Activated T-cell treated with anti-CD3 and anti-CD28 coated beads, Interleukin-2, amount 50 U/mL, for 4 hours (primary cell): ENCODE results near the gene GIT2. TPM values are rescaled to one million over a fixed set of nuclear protein-coding genes. Genes with fewer than 3 reads are reported as not detected.
A peak's percentile ranks its signal among the peaks of the same experiment; 100 is the strongest.
"Not testable (repeated sequence)": the region's sequence is repeated elsewhere in the genome, so short reads cannot be mapped to it uniquely, and the experiment has no call there.

Experiments
- ATAC-seq, 2 donors: fragments of 200-7000 bp; cut with Tn5 transposase; one replicate each; pipeline ENCODE4 v1.10.0; 2021
- DNase-seq: peaks from one replicate; pipeline ENCODE4 v3.0.0-alpha.2; 2020
- H3K27me3 Mint-ChIP-seq: one replicate; pipeline ENCODE4 v1.8.0; 2021; ENCODE audit warnings: low read depth, mixed read lengths
- H3K36me3 Mint-ChIP-seq: one replicate; pipeline ENCODE4 v1.8.0; 2022; ENCODE audit warnings: mixed read lengths; ENCODE audit not compliant: insufficient read depth
- H3K4me1 Mint-ChIP-seq: one replicate; pipeline ENCODE4 v1.8.0; 2021; ENCODE audit warnings: low read depth, mixed read lengths
- H3K4me3 Mint-ChIP-seq: one replicate; pipeline ENCODE4 v1.8.0; 2021; ENCODE audit warnings: mild to moderate bottlenecking, moderate library complexity, mixed read lengths
- H3K9me3 Mint-ChIP-seq: one replicate; pipeline ENCODE4 v1.8.0; 2021; ENCODE audit warnings: mixed read lengths
- total RNA-seq, 3 donors: library from RNA; stranded (reverse); gene quantifications; one replicate each; pipeline ENCODE4 v1.2.1, GENCODE V29; 2021

Gene GIT2
- total RNA-seq, 3 donors from 2014 or later = 43.0 to 51.8 (median 49.0) TPM

GRCh38 chr12:109897029-109897428 is 99.1 kb downstream of the GIT2 start:
- Mint-ChIP-seq H3K9me3 (no peaks in the 10 kb centered on the region), H3K36me3 (no peaks in the 10 kb centered on the region), H3K4me1 (peaks cover 30% of the 10 kb centered on the region), H3K27me3 (no peaks in the 10 kb centered on the region), H3K4me3 (no peak overlapping the region)
- DNase-seq (no peak), ATAC-seq (no peak)

GRCh38 chr12:109896188-109896587 is 100.0 kb downstream of the GIT2 start:
- no peak for DNase-seq
- Mint-ChIP-seq H3K27me3 (no peaks in the 10 kb centered on the region), H3K4me3 (no peak overlapping the region), H3K9me3 (no peaks in the 10 kb centered on the region), H3K4me1 (peaks cover 24% of the 10 kb centered on the region), H3K36me3 (no peaks in the 10 kb centered on the region)
- no peak for ATAC-seq

GRCh38 chr12:109894939-109895338 is 101.2 kb downstream of the GIT2 start:
- no peaks in the 10 kb centered on the region for H3K36me3 Mint-ChIP-seq
- no peak for DNase-seq
- H3K9me3 Mint-ChIP-seq = no peaks in the 10 kb centered on the region
- H3K27me3 Mint-ChIP-seq = no peaks in the 10 kb centered on the region
- no peak overlapping the region for H3K4me3 Mint-ChIP-seq
- H3K4me1 Mint-ChIP-seq = peaks cover 17% of the 10 kb centered on the region
- ATAC-seq = no peak

GRCh38 chr12:109893261-109893995 is 102.7 kb downstream of the GIT2 start:
- Mint-ChIP-seq H3K4me3 (no peak overlapping the region), H3K9me3 (no peaks in the 10 kb centered on the region), H3K36me3 (no peaks in the 10 kb centered on the region), H3K27me3 (no peaks in the 10 kb centered on the region), H3K4me1 (peaks cover 31% of the 10 kb centered on the region)
- ATAC-seq (no peak), DNase-seq (no peak)

- H3K36me3 Mint-ChIP-seq = no peaks in the 10 kb centered on the region
- H3K4me3 Mint-ChIP-seq = no peak overlapping the region
- no peaks in the 10 kb centered on the region for H3K27me3 Mint-ChIP-seq
- H3K4me1 Mint-ChIP-seq = peaks cover 38% of the 10 kb centered on the region
- ATAC-seq (no peak), DNase-seq (no peak)
- H3K9me3 Mint-ChIP-seq = no peaks in the 10 kb centered on the region
These were observed 103.4 kb downstream of the GIT2 start for GRCh38 chr12:109892748-109893147.

GRCh38 chr12:109892165-109892715 is 103.9 kb downstream of the GIT2 start:
- Mint-ChIP-seq H3K36me3 (no peaks in the 10 kb centered on the region), H3K27me3 (no peaks in the 10 kb centered on the region), H3K4me1 (peaks cover 43% of the 10 kb centered on the region), H3K4me3 (no peak overlapping the region), H3K9me3 (no peaks in the 10 kb centered on the region)
- DNase-seq (no peak), ATAC-seq (no peak)

- not testable (repeated sequence) for DNase-seq, H3K27me3 Mint-ChIP-seq
- peaks cover 43% of the 10 kb centered on the region for H3K4me1 Mint-ChIP-seq
These were observed 104.4 kb downstream of the GIT2 start for GRCh38 chr12:109891731-109892130.

GRCh38 chr12:109890620-109891170 is 105.5 kb downstream of the GIT2 start:
- H3K9me3 Mint-ChIP-seq = no peaks in the 10 kb centered on the region
- ATAC-seq = no peak
- H3K4me3 Mint-ChIP-seq = no peak overlapping the region
- peaks cover 43% of the 10 kb centered on the region for H3K4me1 Mint-ChIP-seq
- DNase-seq = no peak
- H3K27me3 Mint-ChIP-seq = no peaks in the 10 kb centered on the region
- no peaks in the 10 kb centered on the region for H3K36me3 Mint-ChIP-seq

More at GRCh38 chr12:109891731-109892130, 104.4 kb downstream of the GIT2 start:
- not testable (repeated sequence) for H3K4me3 Mint-ChIP-seq, H3K9me3 Mint-ChIP-seq, H3K36me3 Mint-ChIP-seq, ATAC-seq

- no peak for DNase-seq
- Mint-ChIP-seq H3K36me3 (no peaks in the 10 kb centered on the region), H3K4me3 (peak overlapping the region; percentile 64), H3K27me3 (no peaks in the 10 kb centered on the region), H3K4me1 (peaks cover 40% of the 10 kb centered on the region), H3K9me3 (no peaks in the 10 kb centered on the region)
- peak; percentile 85 for ATAC-seq
These were observed 107.8 kb downstream of the GIT2 start for GRCh38 chr12:109888179-109889020.

- DNase-seq (no peak), ATAC-seq (no peak)
- Mint-ChIP-seq H3K9me3 (no peaks in the 10 kb centered on the region), H3K27me3 (no peaks in the 10 kb centered on the region), H3K4me1 (peaks cover 36% of the 10 kb centered on the region), H3K36me3 (no peaks in the 10 kb centered on the region), H3K4me3 (no peak overlapping the region)
These were observed 110.6 kb downstream of the GIT2 start for GRCh38 chr12:109885616-109886015.

GRCh38 chr12:109883461-109883860 is 112.7 kb downstream of the GIT2 start:
- ATAC-seq (no peak), DNase-seq (no peak)
- H3K27me3 Mint-ChIP-seq = no peaks in the 10 kb centered on the region
- H3K4me1 Mint-ChIP-seq = peaks cover 37% of the 10 kb centered on the region
- H3K36me3 Mint-ChIP-seq = no peaks in the 10 kb centered on the region
- H3K9me3 Mint-ChIP-seq = no peaks in the 10 kb centered on the region
- no peak overlapping the region for H3K4me3 Mint-ChIP-seq

- no peaks in the 10 kb centered on the region for H3K9me3 Mint-ChIP-seq
- H3K36me3 Mint-ChIP-seq = no peaks in the 10 kb centered on the region
- H3K4me3 Mint-ChIP-seq = peak overlapping the region; percentile 84
- ATAC-seq (no peak), DNase-seq (no peak)
- no peaks in the 10 kb centered on the region for H3K27me3 Mint-ChIP-seq
- H3K4me1 Mint-ChIP-seq = peaks cover 41% of the 10 kb centered on the region
These were observed 114.4 kb downstream of the GIT2 start for GRCh38 chr12:109881752-109882151.

- Mint-ChIP-seq H3K9me3 (no peaks in the 10 kb centered on the region), H3K4me1 (peaks cover 46% of the 10 kb centered on the region), H3K4me3 (peak overlapping the region; percentile 84), H3K36me3 (no peaks in the 10 kb centered on the region), H3K27me3 (no peaks in the 10 kb centered on the region)
- DNase-seq (no peak), ATAC-seq (no peak)
These were observed 115.2 kb downstream of the GIT2 start for GRCh38 chr12:109880938-109881337.
